AG09319 (cell line): Measurements from ENCODE around the gene AAMP.

Experiments used
- DNase-seq: peaks from one replicate; pipeline ENCODE4 v3.0.0-alpha.2; 2010; ENCODE audit warnings: low read depth; ENCODE audit errors: extremely low read depth
- TF ChIP-seq, protein P1 (sequence below): IDR thresholded peaks from 2 replicates; pipeline ENCODE4 v1.5.1; 2011; ENCODE audit warnings: low read depth, mild to moderate bottlenecking, inconsistent platforms, low read length, moderate library complexity

Gene AAMP

GRCh38 chr2:218216674-218217359, 53.1 kb downstream of the AAMP start, which contains the start of gene ARPC2:
ARPC2 (plus strand) TSS chr2:218217189; CDS start chr2:218217471, 282 bp downstream.
- TF ChIP-seq, protein P1, sequence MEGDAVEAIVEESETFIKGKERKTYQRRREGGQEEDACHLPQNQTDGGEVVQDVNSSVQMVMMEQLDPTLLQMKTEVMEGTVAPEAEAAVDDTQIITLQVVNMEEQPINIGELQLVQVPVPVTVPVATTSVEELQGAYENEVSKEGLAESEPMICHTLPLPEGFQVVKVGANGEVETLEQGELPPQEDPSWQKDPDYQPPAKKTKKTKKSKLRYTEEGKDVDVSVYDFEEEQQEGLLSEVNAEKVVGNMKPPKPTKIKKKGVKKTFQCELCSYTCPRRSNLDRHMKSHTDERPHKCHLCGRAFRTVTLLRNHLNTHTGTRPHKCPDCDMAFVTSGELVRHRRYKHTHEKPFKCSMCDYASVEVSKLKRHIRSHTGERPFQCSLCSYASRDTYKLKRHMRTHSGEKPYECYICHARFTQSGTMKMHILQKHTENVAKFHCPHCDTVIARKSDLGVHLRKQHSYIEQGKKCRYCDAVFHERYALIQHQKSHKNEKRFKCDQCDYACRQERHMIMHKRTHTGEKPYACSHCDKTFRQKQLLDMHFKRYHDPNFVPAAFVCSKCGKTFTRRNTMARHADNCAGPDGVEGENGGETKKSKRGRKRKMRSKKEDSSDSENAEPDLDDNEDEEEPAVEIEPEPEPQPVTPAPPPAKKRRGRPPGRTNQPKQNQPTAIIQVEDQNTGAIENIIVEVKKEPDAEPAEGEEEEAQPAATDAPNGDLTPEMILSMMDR: no peak
- DNase-seq: peak; percentile 78

GRCh38 chr2:218216336-218216673, 53.6 kb downstream of the AAMP start:
- TF ChIP-seq, protein P1: no peak
- DNase-seq: no peak
